AG04449 (cell line): Measurements from ENCODE around the gene UBL7.

ENCODE experiments used
- CTCF ChIA-PET: fragments of 350-600 bp; formaldehyde crosslinking; extraction: SDS; loops from one replicate; lab custom pipeline; 2021; ENCODE audit warnings: antibody characterized with exemption; lab: Yijun Ruan, JAX
- POLR2A ChIA-PET: fragments of 400-600, 350-600 bp; formaldehyde crosslinking; extraction: SDS; loops from one replicate; lab custom pipeline; 2020; ENCODE audit warnings: antibody characterized with exemption, inconsistent platforms; lab: Yijun Ruan, JAX
- DNase-seq: peaks from one replicate; pipeline ENCODE4 v3.0.0-alpha.2; 2010; ENCODE audit warnings: low read depth, low spot score
- H3K4me3 ChIP-seq: 2 replicates; pipeline ENCODE4 v1.5.1; 2011; ENCODE audit warnings: low read depth, mild to moderate bottlenecking, control low read depth, low read length
- TF ChIP-seq, protein P1 (sequence below): IDR thresholded peaks from one replicate; pipeline ENCODE4 v1.5.1; 2011; ENCODE audit warnings: mild to moderate bottlenecking, moderate library complexity, low read length, control low read depth, inconsistent platforms; ENCODE audit not compliant: insufficient read depth; ENCODE audit errors: missing control alignments

Gene UBL7

DNA sequence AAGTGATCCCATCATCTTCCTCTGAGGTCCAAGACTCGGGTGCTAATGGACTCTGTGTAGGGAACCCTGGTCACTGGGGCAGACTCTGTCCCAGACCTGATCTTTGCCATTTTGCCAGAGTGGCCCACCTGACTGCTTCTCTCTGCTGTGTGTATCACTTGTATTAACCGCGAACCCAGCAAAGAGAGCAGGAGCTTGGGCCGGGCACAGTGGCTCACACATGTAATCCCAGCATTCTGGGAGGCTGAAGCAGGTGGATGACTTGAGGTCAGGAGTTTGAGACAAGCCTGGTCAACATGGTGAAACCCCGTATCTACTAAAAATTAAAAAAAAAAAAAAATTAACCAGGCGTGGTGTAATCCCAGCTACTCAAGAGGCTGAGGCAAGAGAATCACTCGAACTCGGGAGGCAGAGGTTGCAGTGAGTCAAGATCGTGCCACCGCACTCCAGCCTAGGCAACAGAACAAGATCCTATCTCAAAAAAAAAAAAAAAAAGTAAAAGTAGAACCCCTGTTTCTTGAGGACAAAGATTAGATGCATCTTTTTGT lies 60.6 kb downstream of the UBL7 start:
- TF ChIP-seq, protein P1, sequence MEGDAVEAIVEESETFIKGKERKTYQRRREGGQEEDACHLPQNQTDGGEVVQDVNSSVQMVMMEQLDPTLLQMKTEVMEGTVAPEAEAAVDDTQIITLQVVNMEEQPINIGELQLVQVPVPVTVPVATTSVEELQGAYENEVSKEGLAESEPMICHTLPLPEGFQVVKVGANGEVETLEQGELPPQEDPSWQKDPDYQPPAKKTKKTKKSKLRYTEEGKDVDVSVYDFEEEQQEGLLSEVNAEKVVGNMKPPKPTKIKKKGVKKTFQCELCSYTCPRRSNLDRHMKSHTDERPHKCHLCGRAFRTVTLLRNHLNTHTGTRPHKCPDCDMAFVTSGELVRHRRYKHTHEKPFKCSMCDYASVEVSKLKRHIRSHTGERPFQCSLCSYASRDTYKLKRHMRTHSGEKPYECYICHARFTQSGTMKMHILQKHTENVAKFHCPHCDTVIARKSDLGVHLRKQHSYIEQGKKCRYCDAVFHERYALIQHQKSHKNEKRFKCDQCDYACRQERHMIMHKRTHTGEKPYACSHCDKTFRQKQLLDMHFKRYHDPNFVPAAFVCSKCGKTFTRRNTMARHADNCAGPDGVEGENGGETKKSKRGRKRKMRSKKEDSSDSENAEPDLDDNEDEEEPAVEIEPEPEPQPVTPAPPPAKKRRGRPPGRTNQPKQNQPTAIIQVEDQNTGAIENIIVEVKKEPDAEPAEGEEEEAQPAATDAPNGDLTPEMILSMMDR = no peak
- ChIA-PET POLR2A (interaction anchor here (1.0 kb wide), 1 partner anchor 33 kb away, joined by 5 read pairs; no protein-coding TSS in a partner anchor), CTCF (interaction anchor here (0.7 to 3.8 kb wide), 5 partner anchors 9 to 42 kb away, joined by 3 to 13 read pairs (median 3); no protein-coding TSS in a partner anchor)
- H3K4me3 ChIP-seq = no peak overlapping the region
- DNase-seq = no peak

DNA sequence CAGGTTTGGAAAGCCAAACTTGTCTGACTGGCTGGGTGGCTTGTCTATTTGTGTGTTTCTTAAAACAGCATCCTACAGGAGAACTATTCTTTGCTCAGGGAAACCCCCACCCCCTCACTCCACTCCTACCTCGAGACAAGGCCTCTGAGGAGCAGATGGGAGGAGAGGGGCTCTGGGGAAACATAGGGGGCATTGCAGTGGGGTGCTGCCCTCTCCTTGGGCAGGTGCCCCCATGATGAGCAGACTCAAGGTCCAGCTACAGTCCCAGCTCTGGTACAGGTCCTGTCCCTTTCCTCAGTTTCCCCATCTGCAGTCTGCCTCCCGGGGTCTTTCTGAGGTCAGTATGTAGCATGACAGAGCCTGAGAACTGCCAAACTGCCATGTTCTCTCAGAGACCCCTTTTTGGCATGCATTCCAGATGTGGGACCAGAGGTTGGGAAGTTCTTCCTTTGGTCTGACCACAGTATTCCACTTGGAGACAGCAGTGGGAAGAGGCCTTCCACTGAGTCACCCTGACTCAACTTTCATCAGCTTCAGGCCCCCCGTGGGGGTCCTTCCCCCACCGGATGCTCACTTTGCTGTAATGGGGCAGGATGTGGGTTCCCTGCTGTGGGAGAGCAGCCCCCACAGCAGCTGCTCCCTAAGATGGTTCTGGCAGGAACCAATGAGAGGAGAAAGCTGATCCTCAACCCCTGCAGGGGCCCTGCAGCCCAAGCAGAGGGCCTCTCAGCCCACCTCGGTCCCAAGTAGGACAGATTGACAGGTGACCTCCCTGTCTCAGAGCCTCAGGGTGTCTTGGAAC lies 61.2 kb downstream of the UBL7 start:
- DNase-seq = no peak
- TF ChIP-seq, protein P1 = no peak
- CTCF ChIA-PET = interaction anchor here (0.9 to 3.8 kb wide), 5 partner anchors 10 to 42 kb away, joined by 3 to 13 read pairs (median 3); no protein-coding TSS in a partner anchor
- POLR2A ChIA-PET = interaction anchor here (1.0 kb wide), 1 partner anchor 33 kb away, joined by 5 read pairs; no protein-coding TSS in a partner anchor
- no peak overlapping the region for H3K4me3 ChIP-seq

DNA sequence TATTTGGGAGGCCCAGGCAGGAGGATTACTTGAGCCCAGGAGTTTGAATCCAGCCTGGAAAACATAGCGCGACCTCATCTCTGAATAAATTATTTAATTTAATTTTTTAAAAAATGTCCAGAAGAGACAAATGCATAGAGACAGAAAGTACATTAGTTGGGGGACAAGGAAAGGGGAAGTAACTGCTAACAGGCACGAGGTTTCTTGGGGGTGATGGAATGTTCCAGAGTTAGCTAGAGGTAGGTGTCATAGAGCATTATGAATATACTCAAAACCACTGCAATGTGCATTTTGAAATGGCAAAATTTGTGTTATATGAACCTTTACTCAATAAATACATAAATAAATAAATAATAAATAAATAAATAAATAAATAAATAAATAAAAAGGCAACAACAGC lies 61.9 kb downstream of the UBL7 start:
- POLR2A ChIA-PET = no interaction called here
- H3K4me3 ChIP-seq = no peak overlapping the region
- CTCF ChIA-PET = interaction anchor here (1.1 to 3.8 kb wide), 5 partner anchors 8 to 41 kb away, joined by 3 to 13 read pairs (median 4); no protein-coding TSS in a partner anchor

DNA sequence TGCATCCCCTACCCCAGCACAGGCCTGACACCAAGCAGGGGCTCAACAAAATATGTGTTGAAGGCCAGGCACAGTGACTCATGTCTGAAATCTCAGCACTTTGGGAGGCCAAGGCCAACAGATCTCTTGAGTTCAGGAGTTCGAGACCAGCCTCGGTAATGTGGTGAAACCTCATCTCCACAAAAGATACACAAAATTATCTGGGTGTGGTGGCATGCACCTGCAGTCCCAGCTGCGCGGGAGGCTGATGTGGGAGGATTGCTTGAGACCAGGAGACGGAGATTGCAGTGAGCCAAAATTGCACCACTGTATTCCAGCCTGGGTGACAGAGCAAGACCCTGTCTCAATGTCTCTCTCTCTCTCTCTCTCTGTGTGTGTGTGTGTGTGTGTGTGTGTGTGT lies 62.8 kb downstream of the UBL7 start:
- DNase-seq = no peak
- H3K4me3 ChIP-seq = no peak overlapping the region
- ChIA-PET POLR2A (no interaction called here), CTCF (interaction anchor here (1.1 to 32.0 kb wide), 6 partner anchors 9 to 42 kb away, joined by 3 to 1700 read pairs (median 4); partner anchors contain the start of gene SEMA7A)
- TF ChIP-seq, protein P1 = no peak

More for the DNA sequence above, 61.9 kb downstream of the UBL7 start:
- TF ChIP-seq, protein P1 = no peak
- no peak for DNase-seq

DNA sequence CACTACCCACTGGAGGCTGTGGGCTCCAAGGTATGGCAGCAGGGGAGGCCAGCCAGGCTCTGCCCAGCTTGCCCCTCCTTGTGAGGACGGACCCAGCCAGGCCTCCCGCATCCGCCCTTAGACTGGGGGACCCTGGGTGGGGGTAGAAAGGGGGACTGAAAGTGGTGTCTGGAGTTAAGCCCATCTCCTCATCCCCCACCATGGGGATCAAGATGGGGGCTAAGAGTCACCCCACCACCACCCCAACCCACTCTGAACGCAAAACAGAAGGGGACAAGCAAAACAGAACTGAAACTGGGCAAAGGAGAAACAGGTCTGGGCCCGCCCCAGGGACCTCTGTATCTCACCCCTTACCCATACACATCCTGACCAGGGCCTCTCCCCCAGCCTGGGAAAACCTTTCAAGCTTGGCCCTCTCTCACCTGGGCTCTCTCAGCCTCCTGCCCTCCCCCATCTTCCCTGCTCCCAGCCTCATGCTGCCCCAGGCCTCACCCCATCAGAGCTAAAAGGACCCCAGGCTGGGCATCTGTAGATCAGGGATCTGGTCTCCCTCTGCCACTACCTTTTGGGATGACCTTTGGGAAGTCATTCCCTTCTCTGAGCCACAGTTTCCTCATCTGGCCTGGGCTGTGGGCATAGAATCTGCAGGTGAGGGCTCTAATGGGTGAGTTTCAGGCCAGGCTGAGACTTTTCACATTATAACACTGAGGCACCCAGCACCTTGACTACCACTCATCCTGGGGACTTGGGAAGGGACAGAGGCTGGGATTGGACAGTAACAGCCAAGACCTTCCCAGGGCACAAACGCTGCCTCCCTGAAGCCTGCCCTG lies 63.5 kb downstream of the UBL7 start:
- DNase-seq = no peak
- TF ChIP-seq, protein P1 = no peak
- POLR2A ChIA-PET = interaction anchor here (0.7 to 3.0 kb wide), 5 partner anchors 10 to 20 kb away, joined by 3 to 12 read pairs (median 3); no protein-coding TSS in a partner anchor
- CTCF ChIA-PET = interaction anchor here (0.7 to 32.0 kb wide), 5 partner anchors 9 to 39 kb away, joined by 3 to 1700 read pairs (median 7); partner anchors contain the start of gene SEMA7A
- H3K4me3 ChIP-seq = no peak overlapping the region
